Stimulated activated CD8-positive, alpha-beta memory T cell treated with anti-CD3 and anti-CD28 coated beads, Interleukin-12 subunit alpha, Interleukin-12 subunit beta, amount 100 ng/mL, for 4 hours (primary cell): Measurements from ENCODE around the gene ATP5F1A.
A peak's percentile ranks its signal among the peaks of the same experiment; 100 is the strongest.
"Not testable (repeated sequence)": the region's sequence is repeated elsewhere in the genome, so short reads cannot be mapped to it uniquely, and the experiment has no call there.

Experiments used
- DNase-seq: peaks from one replicate; pipeline ENCODE4 v3.0.0-alpha.2; 2020; ENCODE audit warnings: low read depth

Gene ATP5F1A

DNA sequence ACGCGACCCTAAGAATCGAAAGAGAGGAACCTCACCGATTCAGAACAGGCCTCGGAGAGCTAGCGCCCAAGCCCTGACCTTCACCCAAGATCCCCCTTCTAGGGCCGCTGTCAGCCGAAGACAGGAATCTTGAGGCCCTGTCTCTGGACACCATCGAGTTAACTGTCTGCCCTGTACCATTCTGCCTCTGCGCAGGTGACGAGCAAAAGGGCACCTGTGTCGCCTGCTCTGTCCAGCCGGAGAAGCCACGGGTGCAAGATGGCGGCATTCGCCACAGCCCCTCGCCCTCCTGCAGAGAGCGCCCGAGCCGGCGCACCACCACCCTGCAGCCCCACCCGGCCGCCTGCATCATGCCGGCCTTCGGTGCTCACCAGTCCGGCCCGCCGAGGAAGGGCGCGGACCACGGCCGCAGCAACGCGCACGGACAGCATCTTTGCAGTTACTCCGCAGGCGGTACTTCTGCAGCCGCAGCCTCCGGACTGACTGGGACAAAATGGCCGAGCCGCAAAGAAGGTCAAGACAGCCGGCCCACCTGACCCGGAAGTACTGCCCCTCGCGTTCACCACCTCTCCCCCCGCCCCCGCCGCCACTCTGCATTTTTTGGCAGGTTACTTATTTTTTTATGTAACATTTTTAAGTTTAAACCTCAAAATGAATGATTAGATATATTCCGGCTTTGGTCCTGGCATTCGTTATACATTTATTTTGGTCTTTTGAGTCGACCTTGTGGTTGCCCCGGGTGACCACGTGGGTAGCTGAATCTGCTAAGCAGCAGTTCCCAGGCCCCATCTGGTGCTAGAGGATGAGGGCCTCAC lies at the start of gene ATP5F1A:
Gene ATP5F1A, minus strand, starts transcription at position 496 of the 815 bp plus-strand sequence. Its CDS starts 65 bp downstream, at position 431.
- DNase-seq: peak; percentile 70

DNA sequence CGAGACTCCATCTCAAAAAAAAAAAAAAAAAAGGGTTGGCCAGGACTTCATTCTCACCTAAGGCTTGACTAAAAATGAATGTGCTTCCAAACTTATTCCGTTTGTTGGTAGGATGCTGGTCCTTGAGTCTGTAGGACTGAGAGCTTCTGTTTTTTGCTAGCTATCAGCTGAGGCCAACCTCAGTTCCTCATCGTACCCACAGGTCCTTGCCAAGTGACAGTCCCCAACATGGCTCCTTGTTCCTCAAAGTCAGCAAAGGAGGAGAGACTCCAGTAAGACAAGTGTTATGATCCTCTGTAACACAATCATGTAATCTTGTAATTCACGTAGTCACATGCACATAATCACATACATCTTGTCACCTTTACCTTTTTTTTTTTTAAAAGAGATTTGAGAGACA lies 43.1 kb upstream of the ATP5F1A start:
- no peak for DNase-seq

DNA sequence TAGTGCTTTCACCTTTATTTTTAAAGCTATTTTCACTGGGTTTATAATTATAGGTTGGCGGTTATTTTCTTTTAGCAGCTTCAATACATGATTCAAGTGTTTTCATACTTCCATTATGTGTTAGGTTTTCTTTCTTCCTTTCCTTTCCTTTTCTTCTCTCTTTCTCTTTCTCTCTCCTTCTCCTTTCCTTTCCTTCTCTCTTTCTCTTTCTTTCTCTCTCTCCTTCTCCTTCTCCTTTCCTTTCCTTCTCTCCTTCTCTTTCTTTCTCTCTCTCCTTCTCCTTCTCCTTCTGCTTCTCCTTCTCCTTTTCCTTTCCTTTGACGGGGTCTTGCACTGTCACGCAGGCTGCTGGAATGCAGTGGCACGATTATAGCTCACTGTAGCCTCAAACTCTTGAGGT lies 42.1 kb upstream of the ATP5F1A start:
- no peak for DNase-seq

DNA sequence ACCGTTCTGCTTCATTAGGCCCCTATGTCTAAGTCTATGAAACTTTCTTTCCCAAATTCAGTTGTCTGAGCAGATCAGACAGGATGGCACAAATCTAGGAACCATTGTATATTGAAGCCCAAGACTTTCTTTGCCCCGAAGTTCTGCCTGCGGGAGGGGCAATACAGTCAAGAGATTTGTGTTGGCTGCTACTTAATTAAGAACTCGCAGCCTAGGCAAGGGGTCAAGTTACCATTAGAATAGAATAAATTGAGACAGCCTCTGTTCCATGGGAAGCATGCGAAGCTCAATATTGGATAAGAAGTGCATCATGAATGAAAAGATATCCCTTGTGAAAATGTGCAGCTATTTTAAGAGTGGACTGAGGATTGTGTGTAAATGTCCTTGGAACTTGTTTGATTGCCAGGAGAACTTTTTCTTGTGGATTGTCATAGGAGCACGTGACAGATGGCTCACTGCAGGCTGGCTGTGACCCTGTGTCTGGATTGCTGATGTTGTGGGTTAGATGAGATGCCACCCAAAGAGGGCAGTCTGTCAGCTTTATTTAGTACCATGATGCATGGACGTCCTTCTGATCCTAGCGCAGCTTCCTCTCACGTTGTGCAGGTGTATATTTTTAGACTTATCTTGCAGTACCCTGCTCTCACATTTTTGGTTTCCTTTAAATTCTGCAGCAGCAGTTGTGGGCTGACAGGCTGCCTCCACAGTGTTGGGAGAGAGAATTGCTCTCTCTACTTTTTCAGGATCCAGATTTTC lies 37.0 kb upstream of the ATP5F1A start:
- no peak for DNase-seq

DNA sequence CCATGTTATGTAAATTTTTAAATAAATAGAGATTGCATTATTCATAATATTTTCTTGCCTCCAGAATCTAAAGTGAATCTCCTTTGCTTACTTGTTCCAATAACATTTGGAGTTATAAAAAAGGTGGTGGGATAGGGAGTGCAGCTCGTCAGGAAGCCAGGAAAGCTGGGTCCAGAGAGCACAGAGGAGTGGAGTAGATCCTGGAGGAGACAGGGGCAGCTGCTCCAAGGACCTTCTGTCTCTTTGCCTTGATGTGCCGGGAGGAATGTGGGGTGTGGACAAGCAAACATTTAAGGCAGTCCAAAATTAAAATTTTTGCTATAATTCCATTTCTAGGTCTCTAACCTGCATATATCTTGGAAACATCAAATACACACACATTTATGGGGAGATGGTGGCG lies 35.4 kb upstream of the ATP5F1A start:
- DNase-seq: no peak

DNA sequence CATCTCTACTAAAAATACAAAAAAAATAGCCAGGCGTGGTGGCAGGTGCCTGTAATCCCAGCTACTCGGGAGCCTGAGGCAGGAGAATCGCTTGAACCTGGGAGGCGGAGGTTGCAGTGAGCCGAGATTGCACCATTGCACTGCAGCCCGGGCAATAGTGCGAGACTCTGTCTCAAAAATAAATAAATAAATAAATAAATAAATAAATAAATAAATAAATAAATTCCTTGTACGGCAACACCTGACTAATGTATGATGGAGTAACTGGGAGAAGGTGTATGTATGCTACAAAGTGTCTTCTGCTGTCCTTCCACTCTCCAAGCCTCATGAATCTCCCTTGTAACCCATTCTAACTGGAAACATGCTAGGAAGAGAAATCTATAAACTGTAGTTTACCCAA lies 32.5 kb upstream of the ATP5F1A start:
- not testable (repeated sequence) for DNase-seq

DNA sequence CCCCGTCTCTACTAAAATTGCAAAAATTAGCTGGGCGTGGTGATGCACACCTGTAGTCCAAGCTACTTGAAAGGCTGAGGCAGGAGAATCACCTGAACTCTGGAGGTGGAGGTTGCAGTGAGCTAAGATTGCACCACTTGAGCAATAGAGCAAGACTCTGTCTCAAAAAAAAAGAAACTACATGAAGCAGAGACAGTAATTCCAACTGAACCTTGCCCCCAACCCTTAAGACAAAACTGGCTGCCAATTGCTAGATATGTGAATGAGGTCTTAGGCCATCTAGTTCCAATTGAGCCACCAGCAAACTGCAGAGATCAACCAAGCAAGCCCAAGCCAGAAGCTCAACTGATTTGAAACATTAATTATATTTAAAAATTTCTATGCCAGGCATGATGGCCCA lies 32.0 kb upstream of the ATP5F1A start:
- no peak for DNase-seq

DNA sequence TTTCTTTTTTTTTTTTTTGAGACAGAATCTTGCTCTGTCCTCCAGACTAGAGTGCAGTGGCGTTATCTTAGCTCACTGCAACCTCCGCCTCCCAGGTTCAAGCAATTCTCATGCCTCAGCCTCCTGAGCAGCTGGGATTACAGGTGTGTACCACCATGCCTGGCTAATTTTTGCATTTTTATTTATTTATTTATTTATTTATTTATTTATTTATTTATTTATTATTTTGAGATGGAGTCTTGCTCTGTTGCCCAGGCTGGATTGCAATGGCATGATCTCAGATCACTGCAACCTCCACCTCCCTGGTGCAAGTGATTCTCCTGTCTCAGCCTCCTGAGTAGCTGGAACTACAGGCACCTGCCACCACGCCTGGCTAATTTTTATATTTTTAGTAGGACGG lies 28.5 kb upstream of the ATP5F1A start:
- DNase-seq: not testable (repeated sequence)

DNA sequence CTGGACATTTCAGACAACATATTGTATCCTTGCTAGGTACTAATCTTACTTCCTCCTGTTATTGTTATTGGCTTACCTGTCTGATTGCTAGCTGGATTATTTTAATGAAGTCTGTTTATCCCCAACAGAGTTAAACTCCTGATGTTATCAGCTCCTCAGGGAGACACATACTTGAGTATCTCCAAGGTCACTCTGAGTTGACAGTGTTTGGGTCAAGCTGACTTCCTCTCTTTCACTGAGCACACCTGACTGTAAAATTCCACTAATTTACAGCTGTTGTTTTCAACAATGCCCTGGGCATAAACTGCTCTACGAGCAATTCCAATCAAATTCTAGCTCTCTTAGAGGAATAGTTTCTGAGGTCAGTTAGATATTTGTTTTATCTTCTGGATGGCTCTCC lies 15.7 kb upstream of the ATP5F1A start:
- no peak for DNase-seq

DNA sequence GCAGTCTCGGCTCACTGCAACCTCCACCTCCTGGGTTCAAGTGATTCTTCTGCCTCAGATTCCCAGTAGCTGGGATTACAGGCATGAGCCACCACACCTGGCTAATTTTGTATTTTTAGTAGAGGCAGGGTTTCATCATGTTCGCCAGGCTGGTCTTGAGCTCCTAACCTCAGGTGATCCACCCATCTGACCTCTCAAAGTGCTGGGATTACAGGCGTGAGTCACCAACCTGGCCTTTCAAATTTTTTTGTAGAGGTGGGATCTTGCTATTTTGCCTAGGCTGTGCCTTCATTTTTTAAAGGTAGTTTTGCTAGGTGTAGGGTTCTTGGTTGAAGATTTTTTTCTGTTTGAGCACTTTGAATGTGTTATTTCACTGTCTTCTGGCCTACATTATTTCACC lies 12.3 kb upstream of the ATP5F1A start:
- DNase-seq: no peak

DNA sequence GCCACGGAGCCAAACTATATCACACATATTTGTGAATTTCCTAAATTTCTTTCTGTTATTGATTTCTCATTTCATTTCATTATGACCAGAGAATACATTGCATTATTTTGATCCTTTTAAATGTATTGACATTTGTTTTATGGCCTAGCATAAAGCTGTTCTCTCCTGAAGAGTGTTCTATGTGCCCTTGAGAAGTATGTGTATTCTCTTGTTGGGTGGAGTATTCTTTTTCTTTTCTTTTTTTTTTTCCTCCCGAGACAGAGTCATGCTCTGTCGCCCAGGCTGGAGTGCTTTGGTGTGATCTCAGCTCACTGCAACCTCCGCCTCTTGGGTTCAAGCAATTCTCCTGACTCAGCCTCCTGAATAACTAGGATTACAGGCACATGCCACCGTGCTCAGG lies 11.3 kb upstream of the ATP5F1A start:
- no peak for DNase-seq

DNA sequence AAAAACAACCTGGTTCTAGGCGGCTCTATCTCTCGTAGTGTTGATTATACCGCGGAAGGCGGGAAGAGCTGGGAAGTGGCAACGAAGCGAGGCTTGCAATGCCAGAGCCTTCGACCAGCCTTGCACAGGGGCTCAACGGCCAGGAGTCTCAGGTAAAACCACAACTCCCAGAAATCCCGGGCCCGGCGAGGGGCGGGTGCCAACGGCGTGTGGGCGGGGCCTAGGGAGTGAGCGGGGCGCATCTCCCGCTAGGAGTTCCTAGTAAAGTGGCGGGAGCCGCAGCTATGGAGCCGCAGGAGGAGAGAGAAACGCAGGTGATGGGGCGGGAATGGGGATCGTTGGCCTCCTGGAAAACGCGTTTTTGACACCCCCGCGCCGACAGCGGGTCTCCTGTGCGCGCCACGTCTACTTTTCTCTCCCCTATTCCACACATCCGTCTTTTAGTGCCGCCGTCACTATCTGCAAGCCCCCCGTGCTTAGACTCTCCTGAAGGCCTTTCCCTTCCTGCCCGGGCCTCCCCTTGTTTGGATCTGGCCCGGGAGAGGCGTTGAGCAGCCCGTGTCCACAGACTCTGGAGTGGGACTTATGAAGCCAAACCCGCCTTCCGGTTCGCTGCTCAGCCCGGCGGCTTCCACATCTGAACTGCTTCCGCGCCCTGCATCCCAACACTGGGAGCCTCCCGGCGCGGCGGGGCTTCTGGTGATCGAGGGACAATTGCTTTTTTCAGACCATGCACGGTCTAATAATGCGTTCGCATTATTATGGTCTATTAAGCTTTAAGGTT lies 6.2 kb upstream of the ATP5F1A start, which contains the start of gene HAUS1:
Gene HAUS1, plus strand, starts transcription at position 258 of the 784 bp plus-strand sequence. Its CDS starts 27 bp downstream, at position 285.
- DNase-seq: peak; percentile 71

DNA sequence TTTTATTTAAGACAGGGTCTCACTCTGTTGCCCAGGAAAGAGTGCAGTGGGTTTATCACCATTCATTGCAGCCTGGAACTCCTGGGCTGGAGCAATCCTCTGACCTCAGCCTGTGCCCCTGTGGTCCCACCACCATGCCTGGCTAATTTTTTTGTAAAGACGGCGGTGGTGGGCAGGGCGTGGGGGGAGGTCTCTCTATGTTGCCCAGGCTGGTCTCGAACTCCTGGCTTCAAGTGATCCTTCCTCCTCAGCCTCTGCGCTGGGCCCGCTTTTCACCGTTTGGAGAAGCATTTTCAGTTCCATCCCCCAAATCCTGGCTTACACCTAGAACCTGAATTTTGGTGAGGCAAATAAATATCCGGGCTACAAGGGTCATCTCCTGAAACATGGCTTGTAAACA lies 1.4 kb upstream of the ATP5F1A start:
- no peak for DNase-seq

DNA sequence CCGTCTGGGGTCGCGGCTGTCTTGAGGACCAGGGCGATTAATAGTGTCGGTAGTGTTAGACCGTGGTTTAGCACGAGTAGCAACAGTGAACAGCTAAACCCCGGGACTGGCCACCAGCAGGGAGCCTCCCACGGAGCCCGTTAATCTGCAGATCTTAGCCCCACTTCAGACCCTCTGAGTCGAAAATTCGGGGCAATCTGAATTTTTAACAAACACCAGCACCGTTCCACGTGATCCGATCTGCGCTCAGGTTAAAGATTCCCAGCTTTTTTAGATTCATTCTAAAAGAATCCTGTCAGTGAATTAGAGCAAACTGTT lies 479 bp upstream of the ATP5F1A start:
- DNase-seq: no peak

DNA sequence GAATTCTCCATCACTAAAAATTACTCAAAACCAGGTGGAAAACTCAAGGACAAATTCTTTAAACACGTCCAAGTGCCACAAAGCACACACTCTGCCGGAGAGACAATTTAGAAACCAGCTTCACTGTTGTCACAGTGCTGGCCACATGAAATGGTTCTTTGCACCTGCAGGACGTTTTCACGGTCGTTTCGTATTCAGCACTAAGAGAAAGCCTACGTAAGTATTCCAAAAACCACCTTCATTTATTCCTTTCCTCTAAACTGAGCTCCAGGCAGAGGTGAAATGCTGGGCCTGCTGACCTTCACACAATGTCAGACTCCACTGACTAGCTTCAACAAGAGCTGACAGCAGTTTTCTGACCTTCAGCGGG lies 680 bp downstream of the ATP5F1A start:
- no peak for DNase-seq

DNA sequence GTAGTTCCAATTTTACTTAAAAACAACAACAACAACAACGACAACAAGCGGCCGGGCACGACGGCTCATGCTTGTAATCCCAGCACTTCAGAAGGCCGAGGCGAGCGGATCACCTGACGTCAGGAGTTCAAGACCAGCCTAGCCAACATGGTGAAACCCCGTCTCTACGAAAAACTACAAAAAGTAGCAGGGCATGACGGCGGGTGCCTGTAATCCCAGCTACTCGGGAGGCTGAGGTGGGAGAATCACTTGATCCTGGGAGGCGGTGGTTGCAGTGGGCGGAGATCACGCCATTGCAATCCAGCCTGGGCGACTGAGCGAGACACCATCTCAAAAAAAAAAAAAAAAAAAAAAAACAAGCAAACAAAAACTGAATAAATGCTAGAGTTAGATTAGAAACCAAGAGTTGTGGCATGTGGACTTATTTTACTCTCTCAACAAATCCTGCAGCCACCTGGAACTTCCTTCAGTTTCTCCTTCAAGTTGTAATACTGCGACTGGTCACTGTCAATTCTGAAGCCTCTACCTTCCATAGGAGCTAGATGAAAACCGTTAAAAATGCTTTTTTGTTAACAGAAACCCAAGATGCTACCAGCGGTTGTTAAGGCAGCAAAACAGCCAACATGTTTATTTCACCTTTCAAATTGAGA lies 1.3 kb downstream of the ATP5F1A start:
- DNase-seq: no peak

DNA sequence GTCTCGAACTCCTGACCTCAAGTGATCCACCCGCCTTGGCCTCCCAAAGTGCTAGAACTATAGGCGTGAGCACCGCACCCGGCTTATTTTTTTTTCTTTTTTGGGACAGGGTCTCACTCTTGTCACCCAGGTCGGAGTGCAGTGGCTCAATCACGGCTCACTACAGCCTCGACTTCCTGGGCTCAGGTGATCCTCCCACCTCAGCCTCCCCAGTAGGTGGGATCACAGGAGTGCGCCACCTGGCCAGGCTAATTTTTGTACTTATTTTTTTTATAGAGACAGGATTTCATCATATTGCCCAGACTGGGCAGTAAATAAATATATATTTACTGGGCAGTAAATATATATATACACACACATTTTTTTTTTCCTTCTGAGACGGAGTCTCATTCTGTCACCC lies 2.6 kb downstream of the ATP5F1A start:
- DNase-seq: no peak

DNA sequence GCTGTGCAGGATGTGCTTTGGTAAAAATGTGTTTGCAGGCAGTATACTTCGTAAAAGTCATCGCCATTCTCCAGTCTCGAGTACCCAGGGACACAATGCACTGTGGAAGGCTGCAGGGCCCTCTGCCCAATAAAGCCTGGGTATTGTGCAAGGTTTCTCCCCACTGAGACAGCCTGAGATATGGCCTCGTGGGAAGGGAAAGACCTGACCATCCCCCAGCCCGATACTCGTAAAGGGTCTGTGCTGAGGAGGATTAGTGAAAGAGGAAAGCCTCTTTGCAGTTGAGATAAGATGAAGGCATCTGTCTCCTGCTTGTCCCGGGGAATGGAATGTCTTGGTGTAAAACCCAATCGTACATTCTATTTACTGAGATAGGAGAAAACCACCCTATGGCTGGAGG lies 9.6 kb downstream of the ATP5F1A start:
- not testable (repeated sequence) for DNase-seq

DNA sequence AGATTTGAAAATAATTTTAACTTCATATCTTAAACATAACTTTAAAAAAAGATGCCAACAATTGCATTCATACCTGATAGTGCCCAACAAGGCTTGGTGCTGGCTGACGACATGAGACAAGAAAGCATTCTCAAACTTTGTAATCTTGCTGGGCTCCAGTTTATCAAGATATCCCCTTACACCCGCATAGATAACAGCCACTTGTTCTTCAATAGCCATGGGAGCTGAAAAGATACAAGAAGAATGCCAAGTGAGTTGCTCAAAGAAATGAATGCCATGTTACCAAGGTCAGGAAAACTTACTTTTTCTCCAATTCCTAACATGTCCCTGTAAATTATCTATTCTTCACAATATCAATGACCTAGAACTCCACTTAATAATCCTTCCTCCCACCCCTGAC lies 13.7 kb downstream of the ATP5F1A start:
- DNase-seq: no peak

DNA sequence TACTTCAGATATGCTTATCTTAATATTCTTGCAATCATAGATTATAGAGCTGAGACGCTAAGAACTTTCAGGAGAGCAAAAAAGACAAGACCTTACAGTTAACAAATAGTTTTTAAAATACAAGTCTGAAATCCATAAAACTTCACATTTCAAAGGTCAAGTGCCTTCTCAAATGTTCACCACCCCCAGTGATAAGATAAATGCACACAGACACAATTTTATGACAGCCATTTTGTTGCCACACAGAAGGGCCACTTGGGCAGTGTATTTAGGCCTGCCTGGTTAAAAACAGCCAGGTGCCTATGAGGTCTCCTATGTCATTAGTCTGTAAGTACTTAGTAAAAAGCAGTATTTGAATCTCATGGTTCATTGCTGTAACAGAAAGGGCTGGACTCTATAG lies 17.9 kb downstream of the ATP5F1A start:
- no peak for DNase-seq

DNA sequence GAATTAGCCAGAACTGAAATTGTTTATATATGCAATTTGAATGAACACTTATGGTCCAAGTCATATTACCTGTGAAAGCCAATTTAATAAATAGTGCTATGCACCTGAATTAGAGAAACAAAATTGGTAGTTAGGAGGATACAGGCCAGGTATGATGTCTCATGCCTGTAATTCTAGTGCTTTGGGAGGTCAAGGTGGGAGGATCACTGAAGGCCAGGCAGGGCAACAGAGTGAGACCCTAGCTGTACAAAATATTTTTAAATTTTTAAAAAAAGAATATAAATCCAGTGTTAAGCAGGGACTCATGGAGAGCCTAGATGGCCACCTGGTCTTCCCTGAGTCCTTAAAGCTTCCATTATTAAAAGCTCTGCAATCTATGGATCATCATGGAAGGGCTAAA lies 18.8 kb downstream of the ATP5F1A start:
- no peak for DNase-seq
